IMR-90 (cell line): Measurements from ENCODE around the gene RAPGEF2. TPM values are rescaled to one million over a fixed set of nuclear protein-coding genes. Genes with fewer than 3 reads are reported as not detected.

ENCODE experiments used
- ATAC-seq: fragments of 200-7000 bp; cut with Tn5 transposase; 2 replicates; pipeline ENCODE4 v1.9.1; 2020; ENCODE audit warnings: low read depth, mild to moderate bottlenecking, moderate library complexity
- BruUV-seq: library from RNA; stranded (reverse); fragments of 400-500 nt; replicated peaks from 2 replicates; lab custom pipeline; 2021; lab: Mats Ljungman, UMichigan
- CTCF ChIA-PET: fragments of 300-600 bp; formaldehyde crosslinking; extraction: SDS; loops from one replicate; lab custom pipeline; 2021; ENCODE audit warnings: antibody characterized with exemption; lab: Yijun Ruan, JAX
- POLR2A ChIA-PET: fragments of 300-600 bp; sonication (Branson Sonifier 250); formaldehyde crosslinking; loops from one replicate; lab custom pipeline; 2022; ENCODE audit warnings: antibody characterized with exemption; ENCODE audit not compliant: unreplicated experiment; lab: Charles Lee
- DNase-seq: peaks from one replicate; pipeline ENCODE4 v3.0.0; 2013
- H2AFZ ChIP-seq: replicated peaks from 2 replicates; pipeline ENCODE3; 2013; ENCODE audit warnings: low read length, mild to moderate bottlenecking; ENCODE audit not compliant: poor library complexity
- H2AK5ac ChIP-seq: 2 replicates; pipeline ENCODE4 v1.6.1; 2013; ENCODE audit warnings: low read depth, low read length, inconsistent platforms
- H2AK9ac ChIP-seq: replicated peaks from 2 replicates; pipeline ENCODE3; 2013; ENCODE audit warnings: mild to moderate bottlenecking, low read depth, low read length, moderate library complexity; ENCODE audit not compliant: poor library complexity
- H2BK120ac ChIP-seq: 2 replicates; pipeline ENCODE4 v1.6.1; 2013; ENCODE audit warnings: low read depth, low read length, inconsistent platforms
- H2BK15ac ChIP-seq: 3 replicates; pipeline ENCODE4 v1.6.1; 2013; ENCODE audit warnings: low read depth, low read length, inconsistent platforms
- H2BK20ac ChIP-seq: 2 replicates; pipeline ENCODE4 v1.6.1; 2013; ENCODE audit warnings: low read depth, mild to moderate bottlenecking, inconsistent platforms, low read length, moderate library complexity
- H2BK5ac ChIP-seq: 2 replicates; pipeline ENCODE4 v1.6.1; 2013; ENCODE audit warnings: mild to moderate bottlenecking, low read depth, low read length, inconsistent platforms; ENCODE audit not compliant: poor library complexity, severe bottlenecking
- H3K14ac ChIP-seq: replicated peaks from 2 replicates; pipeline ENCODE4 v1.6.1; 2013; ENCODE audit warnings: low read depth, low read length, inconsistent platforms
- H3K18ac ChIP-seq: 2 replicates; pipeline ENCODE4 v1.6.1; 2013; ENCODE audit warnings: low read depth, low read length, control low read depth
- H3K23ac ChIP-seq: 2 replicates; pipeline ENCODE4 v1.6.1; 2013; ENCODE audit warnings: low read depth, low read length, inconsistent platforms
- H3K27ac ChIP-seq: 2 replicates; pipeline ENCODE4 v1.5.1; 2013; ENCODE audit warnings: mild to moderate bottlenecking, control low read depth, low read length; ENCODE audit not compliant: insufficient read depth
- H3K27me3 ChIP-seq: 2 replicates; pipeline ENCODE4 v1.6.1; 2013; ENCODE audit warnings: low read length; ENCODE audit not compliant: control insufficient read depth, insufficient read depth
- H3K36me3 ChIP-seq: 2 replicates; pipeline ENCODE4 v1.6.1; 2013; ENCODE audit warnings: low read length, mixed read lengths; ENCODE audit not compliant: control insufficient read depth, insufficient read depth
- H3K4ac ChIP-seq: 2 replicates; pipeline ENCODE4 v1.6.1; 2013; ENCODE audit warnings: low read depth, low read length, inconsistent platforms
- H3K4me1 ChIP-seq: 2 replicates; pipeline ENCODE4 v1.6.1; 2013; ENCODE audit warnings: low read length, mixed read lengths; ENCODE audit not compliant: control insufficient read depth, insufficient read depth
- H3K4me2 ChIP-seq: 2 replicates; pipeline ENCODE4 v1.6.1; 2013; ENCODE audit warnings: low read depth, mild to moderate bottlenecking, control low read depth, low read length, moderate library complexity
- H3K4me3 ChIP-seq: 2 replicates; pipeline ENCODE4 v1.5.1; 2013; ENCODE audit warnings: low read depth, mild to moderate bottlenecking, control low read depth, low read length, moderate library complexity; ENCODE audit not compliant: insufficient read depth
- H3K56ac ChIP-seq: 2 replicates; pipeline ENCODE4 v1.6.1; 2013; ENCODE audit warnings: low read length, inconsistent platforms; ENCODE audit not compliant: insufficient read depth; ENCODE audit errors: extremely low read depth
- H3K79me1 ChIP-seq, 2 experiments: 2 replicates each; pipeline ENCODE4 v1.6.1; 2013; ENCODE audit warnings: low read length in 2 of 2, inconsistent platforms in 1 of 2, low read depth in 1 of 2
- H3K9ac ChIP-seq: 2 replicates; pipeline ENCODE4 v1.6.1; 2013; ENCODE audit warnings: low read depth, low read length, control low read depth
- H3K9me1 ChIP-seq: 2 replicates; pipeline ENCODE4 v1.6.1; 2013; ENCODE audit warnings: low read length, inconsistent platforms; ENCODE audit not compliant: insufficient read depth
- H3K9me3 ChIP-seq: 2 replicates; pipeline ENCODE4 v1.6.1; 2013; ENCODE audit warnings: low read length; ENCODE audit not compliant: control insufficient read depth, insufficient read depth
- H4K20me1 ChIP-seq: 2 replicates; pipeline ENCODE4 v1.6.1; 2013; ENCODE audit warnings: low read length, inconsistent platforms; ENCODE audit not compliant: insufficient read depth
- H4K5ac ChIP-seq: 2 replicates; pipeline ENCODE4 v1.6.1; 2013; ENCODE audit warnings: mild to moderate bottlenecking, low read depth, low read length, control low read depth
- H4K8ac ChIP-seq, 2 experiments: 2 replicates each; pipeline ENCODE4 v1.6.1; 2013; ENCODE audit warnings: low read depth in 2 of 2, low read length in 2 of 2, control low read depth in 1 of 2, inconsistent platforms in 1 of 2
- H4K91ac ChIP-seq: 2 replicates; pipeline ENCODE4 v1.6.1; 2013; ENCODE audit warnings: low read depth, low read length, inconsistent platforms; ENCODE audit not compliant: insufficient read depth
- BHLHE40 ChIP-seq: fragments of 150-350 bp; IDR thresholded peaks from 2 replicates; pipeline ENCODE4 v1.6.1; 2016; ENCODE audit warnings: mild to moderate bottlenecking, low read depth, low read length
- CEBPB ChIP-seq: IDR thresholded peaks from 2 replicates; pipeline ENCODE4 v1.6.1; 2012; ENCODE audit warnings: low read depth, low read length, improper control_type of control experiment
- CHD1 ChIP-seq: IDR thresholded peaks from 2 replicates; pipeline ENCODE4 v1.6.1; 2012; ENCODE audit warnings: low read depth, low read length, improper control_type of control experiment
- FOS ChIP-seq: fragments of 150-350 bp; IDR thresholded peaks from 2 replicates; pipeline ENCODE4 v1.6.1; 2016; ENCODE audit warnings: low read depth, low read length
- MAFK ChIP-seq: IDR thresholded peaks from 2 replicates; pipeline ENCODE4 v1.6.1; 2012; ENCODE audit warnings: low read depth, low read length, improper control_type of control experiment
- MAZ ChIP-seq: IDR thresholded peaks from 2 replicates; pipeline ENCODE4 v1.6.1; 2012; ENCODE audit warnings: low read depth, mild to moderate bottlenecking, low read length, improper control_type of control experiment, moderate library complexity, borderline replicate concordance
- MXI1 ChIP-seq: IDR thresholded peaks from 2 replicates; pipeline ENCODE4 v1.6.1; 2012; ENCODE audit warnings: low read depth, mild to moderate bottlenecking, low read length, moderate library complexity, borderline replicate concordance
- NFE2L2 ChIP-seq: fragments of 150-350 bp; IDR thresholded peaks from 2 replicates; pipeline ENCODE4 v1.6.1; 2016; ENCODE audit warnings: low read depth, mild to moderate bottlenecking, low read length
- POLR2A ChIP-seq: IDR thresholded peaks from 2 replicates; pipeline ENCODE4 v1.6.1; 2012; ENCODE audit warnings: mild to moderate bottlenecking, low read depth, low read length
- RAD21 ChIP-seq: IDR thresholded peaks from 2 replicates; pipeline ENCODE4 v1.6.1; 2012; ENCODE audit warnings: low read length, improper control_type of control experiment
- RCOR1 ChIP-seq: IDR thresholded peaks from 2 replicates; pipeline ENCODE4 v1.6.1; 2012; ENCODE audit warnings: mild to moderate bottlenecking, low read length, improper control_type of control experiment; ENCODE audit not compliant: insufficient replicate concordance
- RFX5 ChIP-seq: IDR thresholded peaks from 2 replicates; pipeline ENCODE4 v1.8.0; 2012; ENCODE audit warnings: low read depth, mild to moderate bottlenecking, low read length, moderate library complexity
- SMC3 ChIP-seq: fragments of 150-350 bp; IDR thresholded peaks from 2 replicates; pipeline ENCODE4 v1.6.1; 2016; ENCODE audit warnings: low read depth, mild to moderate bottlenecking, antibody characterized with exemption, low read length, moderate library complexity
- USF2 ChIP-seq: fragments of 150-350 bp; IDR thresholded peaks from 2 replicates; pipeline ENCODE4 v1.6.1; 2017; ENCODE audit warnings: mild to moderate bottlenecking, antibody characterized with exemption, low read length, low read depth
- dilution Hi-C: fragments of 300-500 bp; cut with HindIII; formaldehyde crosslinking; loops from one replicate; pipeline ENCODE4 v1.14.3; 2018; ENCODE audit warnings: low sequenced_read_pairs; ENCODE audit not compliant: unreplicated experiment
- in situ Hi-C: fragments of 300-500 bp; cut with MboI; formaldehyde crosslinking; loops from 3 replicates; pipeline ENCODE4 v1.14.3; 2019; ENCODE audit warnings: low sequenced_read_pairs, inconsistent platforms, mixed read lengths
- intact Hi-C: fragments of 100-400 bp; cut with micrococcal nuclease; formaldehyde crosslinking; loops from 2 replicates; pipeline ENCODE4 v1.10.0; 2022
- polyA plus RNA-seq, 3 experiments: library from polyadenylated mRNA; depleted of rRNA; stranded (reverse); fragments of >200 nt; gene quantifications; 2 replicates each; pipeline ENCODE4 v1.2.3, GENCODE V29; 2012; ENCODE audit warnings: low replicate concordance in 1 of 3
- total RNA-seq: library from RNA; depleted of rRNA; stranded (reverse); fragments of >200 nt; gene quantifications from 2 replicates; pipeline ENCODE4 v1.2.3, GENCODE V29; 2012
- TF ChIP-seq, protein P1 (sequence below): fragments of 150-350 bp; IDR thresholded peaks from 2 replicates; pipeline ENCODE4 v1.6.1; 2016; ENCODE audit warnings: low read depth, mild to moderate bottlenecking, low read length, moderate library complexity, borderline replicate concordance
- TF ChIP-seq, protein P2 (sequence below): conservative IDR thresholded peaks from 2 replicates; pipeline ENCODE4 v1.5.1; 2012; ENCODE audit warnings: mild to moderate bottlenecking, low read depth, low read length, improper control_type of control experiment

Gene RAPGEF2
- total and polyA plus RNA-seq, 2 of the 4 experiments (the other 2 are of a cell fraction), result 27.6 to 109 TPM

GRCh38 chr4:159146488-159146887 is 43.6 kb downstream of the RAPGEF2 start:
- H4K20me1 ChIP-seq, result peaks cover 9% of the 10 kb centered on the region; the same call in 1 of the 2 replicates
- peaks cover 19 to 46% of the 10 kb centered on the region in 2 experiments for H3K79me1 ChIP-seq
- H2BK5ac ChIP-seq, result peak overlapping the region; percentile 8
- H2AK5ac ChIP-seq, result no peak overlapping the region
- H3K9me1 ChIP-seq, result peaks cover 7% of the 10 kb centered on the region
- no peak overlapping the region for H2AFZ ChIP-seq
- ChIA-PET CTCF (no interaction called here), POLR2A (no interaction called here)
- H3K14ac ChIP-seq, result 0 out of 2 replicates have a peak overlapping the region, but pooled peaks have one; percentile 40
- H3K27ac ChIP-seq, result peak overlapping the region; percentile 40; the same call in 1 of the 2 replicates
- H3K4ac ChIP-seq, result peak overlapping the region; percentile 35; the same call in 1 of the 2 replicates
- no peaks in the 10 kb centered on the region for H3K9me3 ChIP-seq
- H2BK20ac ChIP-seq, result no peak overlapping the region
- no peak overlapping the region for H3K4me3 ChIP-seq
- in situ Hi-C loops, result no loop called here
- H4K91ac ChIP-seq, result no peak overlapping the region
- ATAC-seq, result no peak; the same call in 1 of the 2 replicates
- 0 out of 2 replicates have a peak overlapping the region, but pooled peaks have one; percentile 62 for H3K23ac ChIP-seq
- peak overlapping the region; percentile 72 for H3K18ac ChIP-seq
- intact Hi-C loops, result no loop called here
- no peaks in the 10 kb centered on the region for H3K36me3 ChIP-seq
- peak; percentile 9 for DNase-seq
- no peaks in the 10 kb centered on the region for H3K27me3 ChIP-seq
- H3K56ac ChIP-seq, result no peak overlapping the region
- peak overlapping the region; percentile 78; the same call in 1 of the 2 replicates for H4K5ac ChIP-seq
- H3K9ac ChIP-seq, result no peak overlapping the region
- peaks cover 8% of the 10 kb centered on the region for H3K4me1 ChIP-seq
- H2AK9ac ChIP-seq, result no peak overlapping the region
- dilution Hi-C loops, result no loop called here
- peak overlapping the region; percentile 75 for H3K4me2 ChIP-seq
- H4K8ac ChIP-seq, result no peak overlapping the region; a peak in 1 of 4 replicates
- H2BK15ac ChIP-seq, result no peak overlapping the region
- BruUV-seq, result no TSS peak
- H2BK120ac ChIP-seq, result no peak overlapping the region
- TF ChIP-seq MAFK, result no peak
- TF ChIP-seq BHLHE40, result no peak
- no peak for TF ChIP-seq CEBPB
- no peak for TF ChIP-seq MXI1
- TF ChIP-seq SMC3, result no peak
- no peak for TF ChIP-seq FOS
- no peak for TF ChIP-seq RAD21
- TF ChIP-seq MAZ, result no peak
- no peak for TF ChIP-seq RFX5
- TF ChIP-seq POLR2A, result no peak
- TF ChIP-seq, protein P1, sequence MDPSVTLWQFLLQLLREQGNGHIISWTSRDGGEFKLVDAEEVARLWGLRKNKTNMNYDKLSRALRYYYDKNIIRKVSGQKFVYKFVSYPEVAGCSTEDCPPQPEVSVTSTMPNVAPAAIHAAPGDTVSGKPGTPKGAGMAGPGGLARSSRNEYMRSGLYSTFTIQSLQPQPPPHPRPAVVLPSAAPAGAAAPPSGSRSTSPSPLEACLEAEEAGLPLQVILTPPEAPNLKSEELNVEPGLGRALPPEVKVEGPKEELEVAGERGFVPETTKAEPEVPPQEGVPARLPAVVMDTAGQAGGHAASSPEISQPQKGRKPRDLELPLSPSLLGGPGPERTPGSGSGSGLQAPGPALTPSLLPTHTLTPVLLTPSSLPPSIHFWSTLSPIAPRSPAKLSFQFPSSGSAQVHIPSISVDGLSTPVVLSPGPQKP, result no peak
- TF ChIP-seq, protein P2, sequence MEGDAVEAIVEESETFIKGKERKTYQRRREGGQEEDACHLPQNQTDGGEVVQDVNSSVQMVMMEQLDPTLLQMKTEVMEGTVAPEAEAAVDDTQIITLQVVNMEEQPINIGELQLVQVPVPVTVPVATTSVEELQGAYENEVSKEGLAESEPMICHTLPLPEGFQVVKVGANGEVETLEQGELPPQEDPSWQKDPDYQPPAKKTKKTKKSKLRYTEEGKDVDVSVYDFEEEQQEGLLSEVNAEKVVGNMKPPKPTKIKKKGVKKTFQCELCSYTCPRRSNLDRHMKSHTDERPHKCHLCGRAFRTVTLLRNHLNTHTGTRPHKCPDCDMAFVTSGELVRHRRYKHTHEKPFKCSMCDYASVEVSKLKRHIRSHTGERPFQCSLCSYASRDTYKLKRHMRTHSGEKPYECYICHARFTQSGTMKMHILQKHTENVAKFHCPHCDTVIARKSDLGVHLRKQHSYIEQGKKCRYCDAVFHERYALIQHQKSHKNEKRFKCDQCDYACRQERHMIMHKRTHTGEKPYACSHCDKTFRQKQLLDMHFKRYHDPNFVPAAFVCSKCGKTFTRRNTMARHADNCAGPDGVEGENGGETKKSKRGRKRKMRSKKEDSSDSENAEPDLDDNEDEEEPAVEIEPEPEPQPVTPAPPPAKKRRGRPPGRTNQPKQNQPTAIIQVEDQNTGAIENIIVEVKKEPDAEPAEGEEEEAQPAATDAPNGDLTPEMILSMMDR, result no peak
- no peak for TF ChIP-seq NFE2L2
- no peak for TF ChIP-seq CHD1
- TF ChIP-seq USF2, result no peak
- no peak for TF ChIP-seq RCOR1
